Measurements from ENCODE around the gene SP6.

- TF ChIP-seq, protein P1, sequence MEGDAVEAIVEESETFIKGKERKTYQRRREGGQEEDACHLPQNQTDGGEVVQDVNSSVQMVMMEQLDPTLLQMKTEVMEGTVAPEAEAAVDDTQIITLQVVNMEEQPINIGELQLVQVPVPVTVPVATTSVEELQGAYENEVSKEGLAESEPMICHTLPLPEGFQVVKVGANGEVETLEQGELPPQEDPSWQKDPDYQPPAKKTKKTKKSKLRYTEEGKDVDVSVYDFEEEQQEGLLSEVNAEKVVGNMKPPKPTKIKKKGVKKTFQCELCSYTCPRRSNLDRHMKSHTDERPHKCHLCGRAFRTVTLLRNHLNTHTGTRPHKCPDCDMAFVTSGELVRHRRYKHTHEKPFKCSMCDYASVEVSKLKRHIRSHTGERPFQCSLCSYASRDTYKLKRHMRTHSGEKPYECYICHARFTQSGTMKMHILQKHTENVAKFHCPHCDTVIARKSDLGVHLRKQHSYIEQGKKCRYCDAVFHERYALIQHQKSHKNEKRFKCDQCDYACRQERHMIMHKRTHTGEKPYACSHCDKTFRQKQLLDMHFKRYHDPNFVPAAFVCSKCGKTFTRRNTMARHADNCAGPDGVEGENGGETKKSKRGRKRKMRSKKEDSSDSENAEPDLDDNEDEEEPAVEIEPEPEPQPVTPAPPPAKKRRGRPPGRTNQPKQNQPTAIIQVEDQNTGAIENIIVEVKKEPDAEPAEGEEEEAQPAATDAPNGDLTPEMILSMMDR (IDR thresholded peaks at IDR 0.05; ENCODE audit: borderline replicate concordance, extremely low read depth, low read length, poor library complexity, severe bottlenecking): no peak
- no peak for TF ChIP-seq EZH2 (IDR thresholded peaks at IDR 0.05; ENCODE audit: borderline replicate concordance, low read depth, low read length, severe bottlenecking)
Observed at GRCh38 chr17:47800686-47801085, 50.3 kb downstream of the SP6 start.
